Heart right ventricle (tissue), 16 donors: ENCODE measurements around the gene RPL29. TPM values are rescaled to one million over a fixed set of nuclear protein-coding genes. Genes with fewer than 3 reads are reported as not detected.

Experiments used
- ATAC-seq, 8 donors: fragments of 200-7000 bp; cut with Tn5 transposase; one replicate each; pipeline ENCODE4 v1.9.1; 2020; ENCODE audit warnings: mild to moderate bottlenecking in 8 of 8, moderate library complexity in 8 of 8, moderate number of reproducible peaks in 1 of 8
- DNase-seq, 2 donors: peaks; one replicate each; pipeline ENCODE4 v3.0.0-alpha.2; 2020
- H3K27ac ChIP-seq, 10 donors: fragments of 200-600 bp; sonication (generic) in 2 of 10; one replicate each; pipeline versions ENCODE4 v1.5.0 to v1.8.0; 2020 to 2022; ENCODE audit warnings: mild to moderate bottlenecking in 3 of 10
- H3K27me3 ChIP-seq, 7 donors: fragments of 200-600 bp; one replicate each; pipeline ENCODE4 v1.8.0; 2021 to 2022; ENCODE audit warnings: mild to moderate bottlenecking in 2 of 7
- H3K36me3 ChIP-seq, 9 donors: fragments of 200-600 bp; sonication (generic) in 1 of 9; one replicate each; pipeline versions ENCODE4 v1.5.0 to v1.8.0; 2020 to 2022; ENCODE audit warnings: mild to moderate bottlenecking in 2 of 9
- H3K4me1 ChIP-seq, 9 donors: fragments of 200-600 bp; sonication (generic) in 1 of 9; one replicate each; pipeline versions ENCODE4 v1.5.0 to v1.8.0; 2020 to 2022; ENCODE audit warnings: mild to moderate bottlenecking in 4 of 9
- H3K4me3 ChIP-seq, 10 donors: fragments of 200-600 bp; sonication (generic) in 2 of 10; one replicate each; pipeline versions ENCODE4 v1.5.0 to v1.8.0; 2020 to 2022; ENCODE audit warnings: mild to moderate bottlenecking in 7 of 10, moderate library complexity in 2 of 10
- H3K9me3 ChIP-seq, 11 donors: fragments of 200-600 bp in 10 of 11; sonication (generic) in 2 of 11; one replicate each; pipeline versions ENCODE4 v1.5.0 to v1.8.0; 2013 to 2022; ENCODE audit warnings: mild to moderate bottlenecking in 2 of 11, control low read depth in 1 of 11, moderate library complexity in 1 of 11
- WGBS, 2 donors: extraction: QIAGEN DNeasy Blood & Tissue Kit; methylation state at CpG; one replicate each; pipeline ENCODE4 v1.1.7; 2013; ENCODE audit warnings: inconsistent platforms in 1 of 2; 5-methylcytosine and 5-hydroxymethylcytosine counted together
- intact Hi-C, 10 donors: fragments of 100-400 bp; cut with DNase I; formaldehyde crosslinking; loops; one replicate each; pipeline versions ENCODE4 v1.11.1 to v1.14.2; 2022
- polyA plus RNA-seq, 2 donors: library from polyadenylated mRNA; stranded (reverse); fragments of 200-250 nt; gene quantifications; one replicate each; pipeline ENCODE4 v1.2.3, GENCODE V29; 2013
- total RNA-seq, 10 donors: library from RNA; stranded (reverse); fragmentation: NEBNext Ultra II Directional in 3 of 10; extraction: Animal tissue kit (Norgen Biotek cat#: 25700) in 3 of 10; gene quantifications; one replicate each; pipeline versions ENCODE4 v1.2.1 to v1.2.4, GENCODE V29; 2021 to 2023
- TF ChIP-seq, protein P1 (sequence below), 9 donors: fragments of 200-600 bp; sonication (generic) in 2 of 9; IDR thresholded peaks; one replicate each; pipeline versions ENCODE4 v1.5.0 to v1.8.0; 2021 to 2022; ENCODE audit warnings: antibody characterized with exemption in 9 of 9, mild to moderate bottlenecking in 5 of 9, moderate library complexity in 1 of 9
- donor health status: Arrhythmogenic right ventricular cardiomyopathy.
- donor health status: ischemic (EF 13 %, LVEDD 7.1; RV severe dilation, severe dysfunction).
- donor health status: healthy with polysubstance abuse.
- donor health status: DM: no; HTN: yes; CAD: no.
- donor health status: DM: no; HTN: no; CAD: no.
- donor health status: ischemic (EF 25% LVEDD 6.9; RV normal size, moderate dysfunction).
- donor health status: ischemic (EF 25% LVEDD 5.7; RV mildly dilated, moderate dysfunction).
- donor health status: healthy.
- donor health status: DM: yes; HTN: yes; CAD: no.
- donor health status: Ischemic cardiomyopathy.
- donor health status: ischemic (EF 35%, LVEDD 5.7; RV mildly dilated, moderate dysfunction).
- donor health status: nonischemic (EF 11% LVEDD 7.7; RV severe dilation, severe dysfunction).
- donor health status: DM: yes; HTN: yes; CAD: no.
- donor health status: PGD.
- donor health status: ischemic (EF 29% LVEDD 5.4; RV normal size, mild dysfunction).
- donor health status: nonischemic (EF 23%, LVEDD 6.1; RV moderate dilation, normal function).

Gene RPL29
- total and polyA plus RNA-seq, 12 donors = 505 to 1,915 (median 643) TPM

GRCh38 chr3:52023860-52024764 lies 28.4 kb upstream of the RPL29 start:
- Histone ChIP-seq H3K4me1 (peaks cover 54 to 90% (median 83%) of the 10 kb centered on the region in 9 donors), H3K4me3 (peak overlapping the region in 8 of 10 donors; percentile 19 to 58 (median 48)), H3K27me3 (no peaks in the 10 kb centered on the region), H3K27ac (peak overlapping the region; percentile 79 to 97 (median 92)), H3K36me3 (no peaks in the 10 kb centered on the region), H3K9me3 (no peaks in the 10 kb centered on the region)
- intact Hi-C loops = loop anchor here in 2 of 10 donors (1.0 to 2.0 kb wide), 2 partner anchors 28 to 29 kb away; no protein-coding TSS in a partner anchor
- TF ChIP-seq, protein P1, sequence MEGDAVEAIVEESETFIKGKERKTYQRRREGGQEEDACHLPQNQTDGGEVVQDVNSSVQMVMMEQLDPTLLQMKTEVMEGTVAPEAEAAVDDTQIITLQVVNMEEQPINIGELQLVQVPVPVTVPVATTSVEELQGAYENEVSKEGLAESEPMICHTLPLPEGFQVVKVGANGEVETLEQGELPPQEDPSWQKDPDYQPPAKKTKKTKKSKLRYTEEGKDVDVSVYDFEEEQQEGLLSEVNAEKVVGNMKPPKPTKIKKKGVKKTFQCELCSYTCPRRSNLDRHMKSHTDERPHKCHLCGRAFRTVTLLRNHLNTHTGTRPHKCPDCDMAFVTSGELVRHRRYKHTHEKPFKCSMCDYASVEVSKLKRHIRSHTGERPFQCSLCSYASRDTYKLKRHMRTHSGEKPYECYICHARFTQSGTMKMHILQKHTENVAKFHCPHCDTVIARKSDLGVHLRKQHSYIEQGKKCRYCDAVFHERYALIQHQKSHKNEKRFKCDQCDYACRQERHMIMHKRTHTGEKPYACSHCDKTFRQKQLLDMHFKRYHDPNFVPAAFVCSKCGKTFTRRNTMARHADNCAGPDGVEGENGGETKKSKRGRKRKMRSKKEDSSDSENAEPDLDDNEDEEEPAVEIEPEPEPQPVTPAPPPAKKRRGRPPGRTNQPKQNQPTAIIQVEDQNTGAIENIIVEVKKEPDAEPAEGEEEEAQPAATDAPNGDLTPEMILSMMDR (IDR thresholded peaks at IDR 0.05) = no peak
- no peak for ATAC-seq
- WGBS, 2 donors = 39 to 42% methylated on average over 8 of the region's 8 CpGs
- peak in 1 of 2 donors; percentile 40 for DNase-seq

DNA sequence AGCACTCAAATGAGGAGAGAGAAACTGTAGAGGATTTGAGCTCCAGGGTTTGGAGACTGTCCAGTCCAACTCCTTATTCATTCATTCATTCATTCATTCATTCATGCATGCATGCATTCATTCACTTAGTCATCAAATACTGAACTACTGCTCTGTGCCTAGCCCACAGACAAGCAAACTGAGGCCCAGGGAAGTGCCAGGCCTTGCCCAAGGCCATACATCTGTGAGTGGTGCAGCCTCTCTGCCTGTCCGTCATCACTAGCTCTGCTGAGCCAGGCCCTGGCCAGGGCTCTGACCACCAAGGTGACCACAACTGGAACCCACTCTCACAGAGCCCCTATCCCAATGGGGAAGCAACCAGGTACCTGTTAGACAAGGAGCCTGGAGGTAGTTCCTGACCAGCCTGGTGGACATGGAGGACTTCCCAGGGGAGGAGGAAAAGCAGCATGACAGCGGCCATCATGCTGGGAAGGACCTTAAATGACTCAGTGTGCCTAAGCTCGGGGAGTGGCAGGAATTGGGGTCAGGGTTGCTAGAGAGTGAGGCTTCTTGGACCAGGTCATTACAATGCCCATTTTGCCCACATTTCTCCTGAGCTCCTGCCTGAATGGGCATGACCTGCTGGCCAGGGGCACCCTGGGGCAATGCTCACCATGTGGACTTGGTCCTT lies 27.5 kb upstream of the RPL29 start:
- peak overlapping the region in 9 of 10 donors; percentile 16 to 58 (median 47) for H3K4me3 ChIP-seq
- H3K27me3 ChIP-seq = no peaks in the 10 kb centered on the region
- TF ChIP-seq, protein P1 (IDR thresholded peaks at IDR 0.05) = no peak
- ATAC-seq = no peak
- no peaks in the 10 kb centered on the region for H3K36me3 ChIP-seq
- peak overlapping the region; percentile 79 to 97 (median 92) for H3K27ac ChIP-seq
- 63 to 70% methylated on average over 3 of the region's 3 CpGs for WGBS, 2 donors
- peak in 1 of 2 donors; percentile 6 for DNase-seq
- intact Hi-C loops = loop anchor here in 1 of 10 donors (2.0 kb wide), 1 partner anchor 30 kb away; no protein-coding TSS in a partner anchor
- no peaks in the 10 kb centered on the region for H3K9me3 ChIP-seq
- H3K4me1 ChIP-seq = peaks cover 62 to 90% (median 83%) of the 10 kb centered on the region in 9 donors

DNA sequence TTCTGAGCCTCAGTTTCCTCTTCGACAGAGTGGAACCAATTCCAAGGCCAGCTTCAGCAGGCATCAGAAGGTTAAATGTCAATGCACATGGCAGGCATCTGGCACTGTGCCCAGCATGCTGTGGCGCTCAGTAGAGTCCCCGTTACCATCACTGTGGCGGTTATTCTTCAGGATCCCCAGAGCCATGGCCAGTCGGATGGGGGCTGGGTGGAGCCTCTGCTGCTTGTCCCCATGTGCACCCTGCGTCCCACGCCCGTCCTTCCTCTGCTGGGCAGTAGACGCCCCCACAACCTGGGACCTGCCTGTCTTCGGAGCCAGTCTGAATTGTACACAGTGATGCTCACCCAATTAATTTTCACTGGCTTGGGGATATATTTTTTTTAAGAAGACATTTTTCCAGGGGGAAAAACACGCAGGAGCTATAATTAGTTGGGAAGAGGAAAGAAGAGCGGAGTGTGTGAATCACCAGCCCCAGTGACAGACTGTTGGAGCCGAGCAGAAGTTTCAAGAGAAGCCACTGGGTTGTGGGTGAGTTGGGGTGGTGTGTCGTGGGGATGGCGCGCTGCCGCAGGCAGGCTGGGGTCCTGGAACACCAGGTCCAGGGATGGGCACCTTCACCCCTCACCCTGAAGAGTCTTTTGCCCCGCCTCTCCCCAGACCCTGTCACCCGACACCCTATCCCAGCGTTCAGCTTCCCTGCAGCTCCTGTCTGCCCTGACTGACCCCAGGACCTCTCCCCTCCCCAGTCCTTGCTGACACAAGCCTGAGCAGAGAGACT lies 26.8 kb upstream of the RPL29 start:
- intact Hi-C loops = loop anchor here in 1 of 10 donors (2.0 kb wide), 1 partner anchor 30 kb away; no protein-coding TSS in a partner anchor
- Histone ChIP-seq H3K4me1 (peaks cover 62 to 91% (median 85%) of the 10 kb centered on the region in 9 donors), H3K9me3 (no peaks in the 10 kb centered on the region), H3K36me3 (no peaks in the 10 kb centered on the region), H3K27me3 (no peaks in the 10 kb centered on the region), H3K4me3 (peak overlapping the region in 9 of 10 donors; percentile 16 to 58 (median 47)), H3K27ac (peak overlapping the region; percentile 79 to 97 (median 92))
- DNase-seq (peak; percentile 68 to 76), ATAC-seq (peak; percentile 28 to 74 (median 52))
- WGBS, 2 donors = 31 to 35% methylated on average over 20 of the region's 20 CpGs
- TF ChIP-seq, protein P1 (IDR thresholded peaks at IDR 0.05) = no peak
